GM23248 (cell line): ENCODE results near the gene ARAP1. TPM values are rescaled to one million over a fixed set of nuclear protein-coding genes. Genes with fewer than 3 reads are reported as not detected.

Experiments used
- DNase-seq: peaks from one replicate; pipeline ENCODE4 v3.0.0-alpha.2; 2015
- H2AFZ ChIP-seq: fragments of 200-600 bp; sonication (generic); 2 replicates; pipeline ENCODE4 v1.6.1; 2016; ENCODE audit warnings: antibody characterized with exemption
- H3F3A ChIP-seq: fragments of 200-600 bp; sonication (generic); 2 replicates; pipeline ENCODE4 v1.6.1; 2016; ENCODE audit warnings: mild to moderate bottlenecking, antibody characterized with exemption, mixed run types; ENCODE audit not compliant: insufficient read depth
- H3K27ac ChIP-seq: fragments of 200-600 bp; sonication (generic); 2 replicates; pipeline ENCODE4 v1.5.1; 2016; ENCODE audit warnings: mild to moderate bottlenecking
- H3K27me3 ChIP-seq: fragments of 200-600 bp; sonication (generic); replicated peaks from 2 replicates; pipeline ENCODE4 v1.6.1; 2016; ENCODE audit warnings: mild to moderate bottlenecking; ENCODE audit not compliant: insufficient read depth
- H3K36me3 ChIP-seq: fragments of 200-600 bp; sonication (generic); 2 replicates; pipeline ENCODE4 v1.6.1; 2016; ENCODE audit warnings: low read depth, mild to moderate bottlenecking
- H3K4me1 ChIP-seq: fragments of 200-600 bp; sonication (generic); 2 replicates; pipeline ENCODE4 v1.6.1; 2016; ENCODE audit warnings: mild to moderate bottlenecking; ENCODE audit not compliant: insufficient read depth
- H3K4me2 ChIP-seq: fragments of 200-600 bp; sonication (generic); one replicate; pipeline ENCODE4 v1.6.1; 2016; ENCODE audit warnings: mild to moderate bottlenecking; ENCODE audit not compliant: unreplicated experiment
- H3K4me3 ChIP-seq: fragments of 200-600 bp; sonication (generic); 2 replicates; pipeline ENCODE4 v1.5.1; 2016; ENCODE audit warnings: mild to moderate bottlenecking
- H3K79me2 ChIP-seq: fragments of 200-600 bp; sonication (generic); 2 replicates; pipeline ENCODE4 v1.6.1; 2016; ENCODE audit warnings: mild to moderate bottlenecking; ENCODE audit not compliant: insufficient read depth
- H3K9ac ChIP-seq: fragments of 200-600 bp; sonication (generic); 2 replicates; pipeline ENCODE4 v1.6.1; 2016; ENCODE audit warnings: mild to moderate bottlenecking
- H3K9me2 ChIP-seq: fragments of 200-600 bp; sonication (generic); 2 replicates; pipeline ENCODE4 v1.6.1; 2016; ENCODE audit warnings: mixed run types, mild to moderate bottlenecking, moderate library complexity; ENCODE audit not compliant: insufficient read depth
- H3K9me3 ChIP-seq: fragments of 200-600 bp; sonication (generic); one replicate; pipeline ENCODE4 v1.6.1; 2017; ENCODE audit warnings: low read depth
- H4K20me1 ChIP-seq: fragments of 200-600 bp; sonication (generic); 2 replicates; pipeline ENCODE4 v1.6.0; 2016; ENCODE audit not compliant: insufficient read depth
- EZH2 ChIP-seq: fragments of 200-600 bp; sonication (generic); IDR thresholded peaks from 2 replicates; pipeline ENCODE4 v1.6.1; 2018; ENCODE audit warnings: antibody characterized with exemption, mild to moderate bottlenecking; ENCODE audit not compliant: insufficient read depth, poor library complexity, severe bottlenecking
- EZH2phosphoT487 ChIP-seq: fragments of 200-600 bp; sonication (generic); IDR thresholded peaks from 2 replicates; pipeline ENCODE4 v1.6.1; 2018; ENCODE audit warnings: antibody characterized with exemption, moderate library complexity, mild to moderate bottlenecking, low read depth; ENCODE audit not compliant: insufficient read depth
- WGBS, 2 experiments: methylation state at CpG; one replicate each; pipeline ENCODE4 v1.1.6; 2015 to 2017; ENCODE audit warnings: low lambda C conversion rate in 2 of 2, low coverage in 1 of 2; ENCODE audit errors: missing lambda C conversion rate in 2 of 2; 5-methylcytosine and 5-hydroxymethylcytosine counted together
- in situ Hi-C: fragments of 300-500 bp; cut with MboI; formaldehyde crosslinking; loops from 2 replicates; pipeline ENCODE4 v1.15.0; 2020
- polyA plus RNA-seq: library from polyadenylated mRNA; unstranded; fragments of >200 nt; fragmentation: Nextera tagmentation; extraction: Ambion mirVana; gene quantifications from 2 replicates; pipeline ENCODE4 v1.2.1, GENCODE V29; 2016
- total RNA-seq: library from RNA; depleted of rRNA; stranded (reverse); fragments of >200 nt; shearing (Covaris generic); gene quantifications from 2 replicates; pipeline ENCODE4 v1.2.3, GENCODE V29; 2014; rRNA removed

The ARAP1 gene
- total RNA-seq (73.9 and 92.7 TPM in 2 replicates), polyA plus RNA-seq (39.0 and 41.5 TPM in 2 replicates)

- peaks cover 19% of the 10 kb centered on the region; the same call in 1 of the 2 replicates for H3K79me2 ChIP-seq
- peak within 1 kb of the TSS; percentile 80 for H2AFZ ChIP-seq
- TF ChIP-seq EZH2phosphoT487: no peak
- TF ChIP-seq EZH2: no peak
- no peaks in the 10 kb centered on the region for H3K9me2 ChIP-seq
- peak within 1 kb of the TSS; percentile 95 for H3K4me2 ChIP-seq
- H3K27ac ChIP-seq: peak within 1 kb of the TSS; percentile 38
- H4K20me1 ChIP-seq: no peaks in the 10 kb centered on the region
- 2 to 3% methylated on average over 18 to 40 of the region's 51 CpGs for WGBS, 2 experiments
- peak within 1 kb of the TSS; percentile 90 for H3K4me3 ChIP-seq
- H3K36me3 ChIP-seq: no peaks in the 10 kb centered on the region
- H3K9me3 ChIP-seq: no peaks in the 10 kb centered on the region
- H3K9ac ChIP-seq: peak within 1 kb of the TSS; percentile 78
- DNase-seq: peak; percentile 81
- H3K4me1 ChIP-seq: peaks cover 14% of the 10 kb centered on the region
- in situ Hi-C loops: no loop called here
- 0 out of 2 replicates have a peak, but pooled peaks cover 4% of the 10 kb centered on the region for H3F3A ChIP-seq
- no peaks in the 10 kb centered on the region for H3K27me3 ChIP-seq
Observed at GRCh38 chr11:72752088-72752914, at the start of gene ARAP1. TSS of gene ARAP1 (minus strand) at chr11:72752408. CDS start at chr11:72727128, 25,280 bp downstream.

DNA sequence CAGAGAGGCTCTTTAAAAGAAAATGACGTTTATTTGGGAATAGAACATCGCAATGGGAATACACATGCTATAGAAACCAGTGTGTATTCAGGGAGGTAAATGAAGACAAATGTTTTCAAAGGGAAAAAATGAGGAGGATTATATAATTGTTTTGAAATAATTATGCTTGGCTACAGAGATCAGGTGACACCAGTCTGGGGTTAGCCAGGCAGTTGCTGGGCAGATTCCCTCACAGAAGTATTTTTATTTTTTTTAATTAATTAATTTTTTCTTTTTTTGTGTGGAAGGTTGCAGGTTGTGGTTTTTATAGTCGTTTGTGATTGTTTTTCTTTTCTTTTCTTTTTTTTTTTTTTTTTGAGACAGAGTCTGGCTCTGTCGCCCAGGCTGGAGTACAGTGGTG, 47.2 kb upstream of the ARAP1 start:
- in situ Hi-C loops: no loop called here
- H3K9me2 ChIP-seq: no peaks in the 10 kb centered on the region
- H3F3A ChIP-seq: peaks cover 5% of the 10 kb centered on the region
- H3K4me1 ChIP-seq: peaks cover 3% of the 10 kb centered on the region; the same call in 1 of the 2 replicates
- no peaks in the 10 kb centered on the region for H4K20me1 ChIP-seq
- TF ChIP-seq EZH2phosphoT487 (no peak), EZH2 (no peak)
- H3K9ac ChIP-seq: no peak overlapping the region
- H3K4me2 ChIP-seq: no peak overlapping the region
- no peak overlapping the region for H2AFZ ChIP-seq
- no peak overlapping the region for H3K27ac ChIP-seq
- H3K36me3 ChIP-seq: no peaks in the 10 kb centered on the region
- 60 to 82% methylated on average over 2 to 4 of the region's 4 CpGs for WGBS, 2 experiments
- no peak overlapping the region for H3K4me3 ChIP-seq
- no peaks in the 10 kb centered on the region for H3K79me2 ChIP-seq
- DNase-seq: peak; percentile 36
- H3K27me3 ChIP-seq: no peaks in the 10 kb centered on the region
- no peaks in the 10 kb centered on the region for H3K9me3 ChIP-seq

- DNase-seq: no peak
- H3K9me3 ChIP-seq: no peaks in the 10 kb centered on the region
- no peaks in the 10 kb centered on the region for H3K36me3 ChIP-seq
- H3K9ac ChIP-seq: no peak overlapping the region
- no peak overlapping the region for H3K27ac ChIP-seq
- no peak overlapping the region for H3K4me2 ChIP-seq
- H3F3A ChIP-seq: peaks cover 6% of the 10 kb centered on the region
- TF ChIP-seq EZH2: no peak
- no peak for TF ChIP-seq EZH2phosphoT487
- H3K79me2 ChIP-seq: no peaks in the 10 kb centered on the region
- no peaks in the 10 kb centered on the region for H4K20me1 ChIP-seq
- no peaks in the 10 kb centered on the region for H3K27me3 ChIP-seq
- H2AFZ ChIP-seq: no peak overlapping the region
- in situ Hi-C loops: no loop called here
- no peaks in the 10 kb centered on the region for H3K9me2 ChIP-seq
- H3K4me3 ChIP-seq: no peak overlapping the region
- WGBS, 2 experiments: 74 to 77% methylated on average over 4 of the region's 4 CpGs
- peaks cover 7% of the 10 kb centered on the region; the same call in 1 of the 2 replicates for H3K4me1 ChIP-seq
Observed at GRCh38 chr11:72798361-72798760, 46.2 kb upstream of the ARAP1 start.

- Histone ChIP-seq H2AFZ (peak within 1 kb of the TSS; percentile 96), H3K36me3 (no peaks in the 10 kb centered on the region), H4K20me1 (no peaks in the 10 kb centered on the region), H3K4me3 (peak within 1 kb of the TSS; percentile 95), H3F3A (peaks cover 6% of the 10 kb centered on the region), H3K9me3 (no peaks in the 10 kb centered on the region), H3K4me2 (peak within 1 kb of the TSS; percentile 76), H3K27ac (peak within 1 kb of the TSS; percentile 59), H3K9ac (peak within 1 kb of the TSS; percentile 78), H3K4me1 (peaks cover 26% of the 10 kb centered on the region), H3K79me2 (no peaks in the 10 kb centered on the region), H3K27me3 (no peaks in the 10 kb centered on the region), H3K9me2 (no peaks in the 10 kb centered on the region)
- no peak for TF ChIP-seq EZH2phosphoT487
- no peak for TF ChIP-seq EZH2
- in situ Hi-C loops: no loop called here
- WGBS, 2 experiments: 3 to 4% methylated on average over 54 to 55 of the region's 55 CpGs
- DNase-seq: peak; percentile 99
Observed at GRCh38 chr11:72793425-72794367, 41.5 kb upstream of the ARAP1 start, which contains the start of gene STARD10. TSS of gene STARD10 (minus strand) at chr11:72794047. CDS start at chr11:72781181, 12,866 bp downstream.
